IPS-15b (cell line): ENCODE results near the gene XPC.

Experiments
- H3K27me3 ChIP-seq: one replicate; pipeline ENCODE4 v1.6.1; 2013; ENCODE audit warnings: low read length; ENCODE audit not compliant: control insufficient read depth, insufficient read depth
- H3K36me3 ChIP-seq: one replicate; pipeline ENCODE4 v1.6.1; 2013; ENCODE audit warnings: low read length; ENCODE audit not compliant: control insufficient read depth, insufficient read depth
- H3K4me1 ChIP-seq: one replicate; pipeline ENCODE4 v1.6.1; 2013; ENCODE audit warnings: mild to moderate bottlenecking, low read length; ENCODE audit not compliant: control insufficient read depth, insufficient read depth
- H3K4me3 ChIP-seq: one replicate; pipeline ENCODE4 v1.5.1; 2013; ENCODE audit warnings: low read depth, low read length
- H3K9ac ChIP-seq: one replicate; pipeline ENCODE4 v1.6.1; 2013; ENCODE audit warnings: low read depth, mild to moderate bottlenecking, low read length
- H3K9me3 ChIP-seq: one replicate; pipeline ENCODE4 v1.6.1; 2013; ENCODE audit warnings: mild to moderate bottlenecking, low read length; ENCODE audit not compliant: control insufficient read depth, insufficient read depth

XPC gene

GRCh38 chr3:14162178-14162577, 16.2 kb downstream of the XPC start:
- no peaks in the 10 kb centered on the region for H3K27me3 ChIP-seq
- H3K4me1 ChIP-seq = no peaks in the 10 kb centered on the region
- no peak overlapping the region for H3K9ac ChIP-seq
- peaks cover 39% of the 10 kb centered on the region for H3K36me3 ChIP-seq
- H3K4me3 ChIP-seq = no peak overlapping the region
- no peaks in the 10 kb centered on the region for H3K9me3 ChIP-seq

GRCh38 chr3:14161282-14161681, 17.1 kb downstream of the XPC start:
- no peaks in the 10 kb centered on the region for H3K4me1 ChIP-seq
- H3K36me3 ChIP-seq = peaks cover 37% of the 10 kb centered on the region
- H3K27me3 ChIP-seq = no peaks in the 10 kb centered on the region
- H3K4me3 ChIP-seq = no peak overlapping the region
- no peak overlapping the region for H3K9ac ChIP-seq
- H3K9me3 ChIP-seq = no peaks in the 10 kb centered on the region

GRCh38 chr3:14159426-14159825, 19.0 kb downstream of the XPC start:
- Histone ChIP-seq H3K9ac (no peak overlapping the region), H3K36me3 (peaks cover 36% of the 10 kb centered on the region), H3K27me3 (no peaks in the 10 kb centered on the region), H3K4me3 (no peak overlapping the region), H3K9me3 (no peaks in the 10 kb centered on the region), H3K4me1 (no peaks in the 10 kb centered on the region)

GRCh38 chr3:14158370-14158769, 20.0 kb downstream of the XPC start:
- Histone ChIP-seq H3K4me3 (no peak overlapping the region), H3K9ac (no peak overlapping the region), H3K9me3 (no peaks in the 10 kb centered on the region), H3K27me3 (no peaks in the 10 kb centered on the region), H3K4me1 (no peaks in the 10 kb centered on the region), H3K36me3 (peaks cover 36% of the 10 kb centered on the region)

GRCh38 chr3:14157951-14158350, 20.4 kb downstream of the XPC start:
- Histone ChIP-seq H3K9me3 (no peaks in the 10 kb centered on the region), H3K4me3 (no peak overlapping the region), H3K27me3 (no peaks in the 10 kb centered on the region), H3K36me3 (peaks cover 34% of the 10 kb centered on the region), H3K9ac (no peak overlapping the region), H3K4me1 (no peaks in the 10 kb centered on the region)

- no peaks in the 10 kb centered on the region for H3K27me3 ChIP-seq
- H3K4me3 ChIP-seq = no peak overlapping the region
- H3K9me3 ChIP-seq = no peaks in the 10 kb centered on the region
- H3K4me1 ChIP-seq = no peaks in the 10 kb centered on the region
- H3K9ac ChIP-seq = no peak overlapping the region
- H3K36me3 ChIP-seq = peaks cover 28% of the 10 kb centered on the region
Measured at GRCh38 chr3:14156843-14157561, 21.4 kb downstream of the XPC start.

- peaks cover 25% of the 10 kb centered on the region for H3K36me3 ChIP-seq
Measured at GRCh38 chr3:14156201-14156600, 22.2 kb downstream of the XPC start.

GRCh38 chr3:14154895-14155440, 23.4 kb downstream of the XPC start:
- no peaks in the 10 kb centered on the region for H3K4me1 ChIP-seq
- H3K9me3 ChIP-seq = no peaks in the 10 kb centered on the region
- no peak overlapping the region for H3K9ac ChIP-seq
- H3K36me3 ChIP-seq = peaks cover 25% of the 10 kb centered on the region
- H3K4me3 ChIP-seq = no peak overlapping the region
- no peaks in the 10 kb centered on the region for H3K27me3 ChIP-seq

More at GRCh38 chr3:14156201-14156600, 22.2 kb downstream of the XPC start:
- Histone ChIP-seq H3K4me3 (no peak overlapping the region), H3K9ac (no peak overlapping the region), H3K4me1 (no peaks in the 10 kb centered on the region), H3K27me3 (no peaks in the 10 kb centered on the region), H3K9me3 (no peaks in the 10 kb centered on the region)

- peaks cover 21% of the 10 kb centered on the region for H3K36me3 ChIP-seq
- H3K9me3 ChIP-seq = no peaks in the 10 kb centered on the region
- H3K4me3 ChIP-seq = no peak overlapping the region
- H3K4me1 ChIP-seq = no peaks in the 10 kb centered on the region
- H3K9ac ChIP-seq = no peak overlapping the region
- no peaks in the 10 kb centered on the region for H3K27me3 ChIP-seq
Measured at GRCh38 chr3:14154276-14154675, 24.1 kb downstream of the XPC start.

- no peak overlapping the region for H3K4me3 ChIP-seq
- no peaks in the 10 kb centered on the region for H3K9me3 ChIP-seq
- peaks cover 21% of the 10 kb centered on the region for H3K36me3 ChIP-seq
- H3K4me1 ChIP-seq = no peaks in the 10 kb centered on the region
- H3K27me3 ChIP-seq = no peaks in the 10 kb centered on the region
- H3K9ac ChIP-seq = no peak overlapping the region
Measured at GRCh38 chr3:14153663-14154062, 24.7 kb downstream of the XPC start.

- Histone ChIP-seq H3K4me1 (peaks cover 3% of the 10 kb centered on the region), H3K9ac (no peak overlapping the region), H3K27me3 (no peaks in the 10 kb centered on the region), H3K4me3 (no peak overlapping the region), H3K9me3 (no peaks in the 10 kb centered on the region), H3K36me3 (peaks cover 20% of the 10 kb centered on the region)
Measured at GRCh38 chr3:14152963-14153355, 25.4 kb downstream of the XPC start.

GRCh38 chr3:14152233-14152962, 26.0 kb downstream of the XPC start:
- Histone ChIP-seq H3K9me3 (no peaks in the 10 kb centered on the region), H3K27me3 (no peaks in the 10 kb centered on the region), H3K9ac (no peak overlapping the region), H3K4me3 (no peak overlapping the region), H3K4me1 (peaks cover 5% of the 10 kb centered on the region), H3K36me3 (peaks cover 19% of the 10 kb centered on the region)
